ENCODE results near the gene TP53TG3.
"Not testable (repeated sequence)": the region's sequence is repeated elsewhere in the genome, so short reads cannot be mapped to it uniquely, and the experiment has no call there.

TP53TG3 gene

GRCh38 chr16:32676065-32676464 lies at the start of gene TP53TG3:
TSS of gene TP53TG3 (minus strand) at chr16:32676165. CDS start at chr16:32676097, 68 bp downstream.
- not testable (repeated sequence) for DNase-seq (ENCODE audit: low spot score)

GRCh38 chr16:32650876-32651275 lies 25.1 kb downstream of the TP53TG3 start:
- DNase-seq (ENCODE audit: low spot score): not testable (repeated sequence)

- DNase-seq (ENCODE audit: low spot score): not testable (repeated sequence)
Measured at GRCh38 chr16:32647562-32647961, 28.4 kb downstream of the TP53TG3 start.

GRCh38 chr16:32646780-32647179 lies 29.2 kb downstream of the TP53TG3 start:
- not testable (repeated sequence) for DNase-seq (ENCODE audit: low spot score)

- DNase-seq (ENCODE audit: low spot score): not testable (repeated sequence)
Measured at GRCh38 chr16:32646177-32646576, 29.8 kb downstream of the TP53TG3 start.

DNA sequence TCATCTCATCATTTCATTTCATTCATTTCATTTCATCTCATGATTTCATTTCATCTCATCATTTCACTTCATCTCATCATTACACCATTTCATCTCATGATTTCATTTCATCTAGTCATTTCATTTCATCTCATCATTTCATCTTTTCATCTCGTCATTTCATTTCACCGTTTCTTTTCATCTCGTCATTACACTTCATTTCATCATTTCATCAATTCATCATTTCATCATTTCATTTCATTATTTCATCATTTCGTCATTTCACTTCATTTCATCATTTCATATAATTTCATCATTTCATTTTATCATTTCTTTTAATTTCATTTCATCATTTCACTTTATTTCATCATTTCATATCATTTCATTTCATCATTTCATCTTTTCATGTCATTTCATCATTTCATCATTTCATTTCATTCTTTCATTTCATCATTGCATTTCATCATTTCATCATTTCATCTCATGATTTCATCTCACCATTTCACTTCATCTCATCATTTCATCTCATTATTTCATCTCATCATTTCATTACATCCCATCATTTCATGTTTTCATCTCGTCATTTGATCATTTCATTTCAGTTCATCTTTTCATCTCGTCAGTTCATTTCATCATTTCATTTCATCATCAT lies 30.6 kb downstream of the TP53TG3 start:
- DNase-seq (ENCODE audit: low spot score): not testable (repeated sequence)

GRCh38 chr16:32644715-32645114 lies 31.2 kb downstream of the TP53TG3 start:
- not testable (repeated sequence) for DNase-seq (ENCODE audit: low spot score)

GRCh38 chr16:32637614-32638013 lies 38.4 kb downstream of the TP53TG3 start:
- DNase-seq (ENCODE audit: low spot score): not testable (repeated sequence)

DNA sequence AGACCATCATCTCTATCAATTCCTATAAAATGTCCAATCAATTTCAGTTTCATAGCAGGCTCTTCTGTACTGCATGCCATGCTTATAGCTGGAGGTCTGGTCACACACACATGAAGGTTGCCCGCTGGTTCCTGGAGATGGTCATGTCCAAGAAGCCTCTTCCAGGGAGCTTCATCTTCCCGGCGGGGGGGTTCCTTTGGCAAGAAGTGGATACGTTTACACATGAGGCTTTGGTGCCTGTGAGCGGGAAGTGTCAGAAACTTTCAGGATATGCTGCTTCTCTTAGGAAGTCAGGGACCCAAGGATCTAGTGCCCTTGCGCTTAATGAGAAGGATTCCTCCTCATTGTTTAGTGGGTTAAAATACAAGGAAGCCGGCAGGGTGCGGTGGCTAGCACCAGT lies 43.9 kb downstream of the TP53TG3 start:
- DNase-seq (ENCODE audit: low spot score): not testable (repeated sequence)
